Calu3 (cell line): Measurements from ENCODE around the gene THBS2. TPM values are rescaled to one million over a fixed set of nuclear protein-coding genes. Genes with fewer than 3 reads are reported as not detected.

Source experiments
- BruUV-seq: library from RNA; stranded (reverse); fragments of 400-500 nt; replicated peaks from 2 replicates; lab custom pipeline; 2021; lab: Mats Ljungman, UMichigan
- CTCF ChIA-PET: fragments of 300-600 bp; sonication (Branson Sonifier 250); formaldehyde crosslinking; loops from one replicate; lab custom pipeline; 2022; ENCODE audit warnings: antibody characterized with exemption; lab: Charles Lee
- DNase-seq: peaks from one replicate; pipeline ENCODE4 v3.0.0; 2022
- H3K27ac Mint-ChIP-seq: one replicate; pipeline ENCODE4 v1.8.0; 2022; ENCODE audit warnings: mixed read lengths; ENCODE audit not compliant: unreplicated experiment
- H3K27me3 Mint-ChIP-seq: one replicate; pipeline ENCODE4 v1.8.0; 2022; ENCODE audit warnings: mixed read lengths; ENCODE audit not compliant: unreplicated experiment
- H3K36me3 Mint-ChIP-seq: one replicate; pipeline ENCODE4 v1.8.0; 2022; ENCODE audit warnings: mild to moderate bottlenecking, moderate library complexity, mixed read lengths; ENCODE audit not compliant: insufficient read depth, unreplicated experiment
- H3K4me1 Mint-ChIP-seq: one replicate; pipeline ENCODE4 v1.8.0; 2022; ENCODE audit warnings: mild to moderate bottlenecking, low read depth, mixed read lengths; ENCODE audit not compliant: unreplicated experiment
- H3K4me3 Mint-ChIP-seq: one replicate; pipeline ENCODE4 v1.8.0; 2022; ENCODE audit warnings: mild to moderate bottlenecking, low read depth, moderate library complexity, mixed read lengths; ENCODE audit not compliant: unreplicated experiment
- H3K9me3 Mint-ChIP-seq: one replicate; pipeline ENCODE4 v1.8.0; 2022; ENCODE audit warnings: low read depth, mixed read lengths; ENCODE audit not compliant: unreplicated experiment
- CTCF ChIP-seq: fragments of 200-600 bp; IDR thresholded peaks from one replicate; pipeline ENCODE4 v1.8.0; 2022; ENCODE audit warnings: antibody characterized with exemption; ENCODE audit not compliant: unreplicated experiment
- intact Hi-C: fragments of 100-400 bp; cut with micrococcal nuclease; formaldehyde crosslinking; loops from one replicate; pipeline ENCODE4 v1.10.0; 2022; ENCODE audit not compliant: unreplicated experiment
- total RNA-seq: library from RNA; stranded (reverse); gene quantifications from 2 replicates; pipeline ENCODE4 v1.2.3, GENCODE V29; 2022

The THBS2 gene
- total RNA-seq, 1 experiment from 2014 or later: not detected

- Mint-ChIP-seq H3K27me3 (no peaks in the 10 kb centered on the region), H3K27ac (no peak overlapping the region), H3K36me3 (no peaks in the 10 kb centered on the region), H3K4me1 (no peaks in the 10 kb centered on the region), H3K4me3 (no peak overlapping the region), H3K9me3 (peaks cover 2% of the 10 kb centered on the region)
- BruUV-seq: no TSS peak
- intact Hi-C loops: no loop called here
- no peak for DNase-seq
- CTCF ChIA-PET: no interaction called here
- no peak for TF ChIP-seq CTCF
Measured at GRCh38 chr6:169255643-169256042, 2.0 kb upstream of the THBS2 start.

- no TSS peak for BruUV-seq
- no peak overlapping the region for H3K4me3 Mint-ChIP-seq
- TF ChIP-seq CTCF: no peak
- no peak overlapping the region for H3K27ac Mint-ChIP-seq
- DNase-seq: no peak
- H3K9me3 Mint-ChIP-seq: peaks cover 2% of the 10 kb centered on the region
- no peaks in the 10 kb centered on the region for H3K36me3 Mint-ChIP-seq
- intact Hi-C loops: no loop called here
- CTCF ChIA-PET: interaction anchor here (0.7 kb wide), 1 partner anchor 169 kb away, joined by 6 read pairs; no protein-coding TSS in a partner anchor
- no peaks in the 10 kb centered on the region for H3K27me3 Mint-ChIP-seq
- H3K4me1 Mint-ChIP-seq: no peaks in the 10 kb centered on the region
Measured at GRCh38 chr6:169254456-169255316, 1.0 kb upstream of the THBS2 start.

- Mint-ChIP-seq H3K36me3 (no peaks in the 10 kb centered on the region), H3K4me3 (no peak overlapping the region)
- DNase-seq: no peak
Measured at GRCh38 chr6:169252505-169253189, 999 bp downstream of the THBS2 start.

More at GRCh38 chr6:169252505-169253189, 999 bp downstream of the THBS2 start:
- no peaks in the 10 kb centered on the region for H3K27me3 Mint-ChIP-seq
- H3K27ac Mint-ChIP-seq: no peak overlapping the region
- no peak for TF ChIP-seq CTCF
- CTCF ChIA-PET: no interaction called here
- H3K9me3 Mint-ChIP-seq: peaks cover 4% of the 10 kb centered on the region
- intact Hi-C loops: no loop called here
- BruUV-seq: no TSS peak
- no peaks in the 10 kb centered on the region for H3K4me1 Mint-ChIP-seq
